IMR-90 (cell line): ENCODE measurements around the gene RERE. TPM values are rescaled to one million over a fixed set of nuclear protein-coding genes. Genes with fewer than 3 reads are reported as not detected.

ENCODE experiments used
- ATAC-seq: fragments of 200-7000 bp; cut with Tn5 transposase; 2 replicates; pipeline ENCODE4 v1.9.1; 2020; ENCODE audit warnings: low read depth, mild to moderate bottlenecking, moderate library complexity
- BruUV-seq: library from RNA; stranded (reverse); fragments of 400-500 nt; replicated peaks from 2 replicates; lab custom pipeline; 2021; lab: Mats Ljungman, UMichigan
- CTCF ChIA-PET: fragments of 300-600 bp; formaldehyde crosslinking; extraction: SDS; loops from one replicate; lab custom pipeline; 2021; ENCODE audit warnings: antibody characterized with exemption; lab: Yijun Ruan, JAX
- POLR2A ChIA-PET: fragments of 300-600 bp; sonication (Branson Sonifier 250); formaldehyde crosslinking; loops from one replicate; lab custom pipeline; 2022; ENCODE audit warnings: antibody characterized with exemption; ENCODE audit not compliant: unreplicated experiment; lab: Charles Lee
- DNase-seq: peaks from one replicate; pipeline ENCODE4 v3.0.0; 2013
- H2AFZ ChIP-seq: replicated peaks from 2 replicates; pipeline ENCODE3; 2013; ENCODE audit warnings: low read length, mild to moderate bottlenecking; ENCODE audit not compliant: poor library complexity
- H2AK5ac ChIP-seq: 2 replicates; pipeline ENCODE4 v1.6.1; 2013; ENCODE audit warnings: low read depth, low read length, inconsistent platforms
- H2AK9ac ChIP-seq: replicated peaks from 2 replicates; pipeline ENCODE3; 2013; ENCODE audit warnings: mild to moderate bottlenecking, low read depth, low read length, moderate library complexity; ENCODE audit not compliant: poor library complexity
- H2BK120ac ChIP-seq: 2 replicates; pipeline ENCODE4 v1.6.1; 2013; ENCODE audit warnings: low read depth, low read length, inconsistent platforms
- H2BK15ac ChIP-seq: 3 replicates; pipeline ENCODE4 v1.6.1; 2013; ENCODE audit warnings: low read depth, low read length, inconsistent platforms
- H2BK20ac ChIP-seq: 2 replicates; pipeline ENCODE4 v1.6.1; 2013; ENCODE audit warnings: low read depth, mild to moderate bottlenecking, inconsistent platforms, low read length, moderate library complexity
- H2BK5ac ChIP-seq: 2 replicates; pipeline ENCODE4 v1.6.1; 2013; ENCODE audit warnings: mild to moderate bottlenecking, low read depth, low read length, inconsistent platforms; ENCODE audit not compliant: poor library complexity, severe bottlenecking
- H3K14ac ChIP-seq: replicated peaks from 2 replicates; pipeline ENCODE4 v1.6.1; 2013; ENCODE audit warnings: low read depth, low read length, inconsistent platforms
- H3K18ac ChIP-seq: 2 replicates; pipeline ENCODE4 v1.6.1; 2013; ENCODE audit warnings: low read depth, low read length, control low read depth
- H3K23ac ChIP-seq: 2 replicates; pipeline ENCODE4 v1.6.1; 2013; ENCODE audit warnings: low read depth, low read length, inconsistent platforms
- H3K27ac ChIP-seq: 2 replicates; pipeline ENCODE4 v1.5.1; 2013; ENCODE audit warnings: mild to moderate bottlenecking, control low read depth, low read length; ENCODE audit not compliant: insufficient read depth
- H3K27me3 ChIP-seq: 2 replicates; pipeline ENCODE4 v1.6.1; 2013; ENCODE audit warnings: low read length; ENCODE audit not compliant: control insufficient read depth, insufficient read depth
- H3K36me3 ChIP-seq: 2 replicates; pipeline ENCODE4 v1.6.1; 2013; ENCODE audit warnings: low read length, mixed read lengths; ENCODE audit not compliant: control insufficient read depth, insufficient read depth
- H3K4ac ChIP-seq: 2 replicates; pipeline ENCODE4 v1.6.1; 2013; ENCODE audit warnings: low read depth, low read length, inconsistent platforms
- H3K4me1 ChIP-seq: 2 replicates; pipeline ENCODE4 v1.6.1; 2013; ENCODE audit warnings: low read length, mixed read lengths; ENCODE audit not compliant: control insufficient read depth, insufficient read depth
- H3K4me2 ChIP-seq: 2 replicates; pipeline ENCODE4 v1.6.1; 2013; ENCODE audit warnings: low read depth, mild to moderate bottlenecking, control low read depth, low read length, moderate library complexity
- H3K4me3 ChIP-seq: 2 replicates; pipeline ENCODE4 v1.5.1; 2013; ENCODE audit warnings: low read depth, mild to moderate bottlenecking, control low read depth, low read length, moderate library complexity; ENCODE audit not compliant: insufficient read depth
- H3K56ac ChIP-seq: 2 replicates; pipeline ENCODE4 v1.6.1; 2013; ENCODE audit warnings: low read length, inconsistent platforms; ENCODE audit not compliant: insufficient read depth; ENCODE audit errors: extremely low read depth
- H3K79me1 ChIP-seq, 2 experiments: 2 replicates each; pipeline ENCODE4 v1.6.1; 2013; ENCODE audit warnings: low read length in 2 of 2, inconsistent platforms in 1 of 2, low read depth in 1 of 2
- H3K9ac ChIP-seq: 2 replicates; pipeline ENCODE4 v1.6.1; 2013; ENCODE audit warnings: low read depth, low read length, control low read depth
- H3K9me1 ChIP-seq: 2 replicates; pipeline ENCODE4 v1.6.1; 2013; ENCODE audit warnings: low read length, inconsistent platforms; ENCODE audit not compliant: insufficient read depth
- H3K9me3 ChIP-seq: 2 replicates; pipeline ENCODE4 v1.6.1; 2013; ENCODE audit warnings: low read length; ENCODE audit not compliant: control insufficient read depth, insufficient read depth
- H4K20me1 ChIP-seq: 2 replicates; pipeline ENCODE4 v1.6.1; 2013; ENCODE audit warnings: low read length, inconsistent platforms; ENCODE audit not compliant: insufficient read depth
- H4K5ac ChIP-seq: 2 replicates; pipeline ENCODE4 v1.6.1; 2013; ENCODE audit warnings: mild to moderate bottlenecking, low read depth, low read length, control low read depth
- H4K8ac ChIP-seq, 2 experiments: 2 replicates each; pipeline ENCODE4 v1.6.1; 2013; ENCODE audit warnings: low read depth in 2 of 2, low read length in 2 of 2, control low read depth in 1 of 2, inconsistent platforms in 1 of 2
- H4K91ac ChIP-seq: 2 replicates; pipeline ENCODE4 v1.6.1; 2013; ENCODE audit warnings: low read depth, low read length, inconsistent platforms; ENCODE audit not compliant: insufficient read depth
- BHLHE40 ChIP-seq: fragments of 150-350 bp; IDR thresholded peaks from 2 replicates; pipeline ENCODE4 v1.6.1; 2016; ENCODE audit warnings: mild to moderate bottlenecking, low read depth, low read length
- CEBPB ChIP-seq: IDR thresholded peaks from 2 replicates; pipeline ENCODE4 v1.6.1; 2012; ENCODE audit warnings: low read depth, low read length, improper control_type of control experiment
- CHD1 ChIP-seq: IDR thresholded peaks from 2 replicates; pipeline ENCODE4 v1.6.1; 2012; ENCODE audit warnings: low read depth, low read length, improper control_type of control experiment
- FOS ChIP-seq: fragments of 150-350 bp; IDR thresholded peaks from 2 replicates; pipeline ENCODE4 v1.6.1; 2016; ENCODE audit warnings: low read depth, low read length
- MAFK ChIP-seq: IDR thresholded peaks from 2 replicates; pipeline ENCODE4 v1.6.1; 2012; ENCODE audit warnings: low read depth, low read length, improper control_type of control experiment
- MAZ ChIP-seq: IDR thresholded peaks from 2 replicates; pipeline ENCODE4 v1.6.1; 2012; ENCODE audit warnings: low read depth, mild to moderate bottlenecking, low read length, improper control_type of control experiment, moderate library complexity, borderline replicate concordance
- MXI1 ChIP-seq: IDR thresholded peaks from 2 replicates; pipeline ENCODE4 v1.6.1; 2012; ENCODE audit warnings: low read depth, mild to moderate bottlenecking, low read length, moderate library complexity, borderline replicate concordance
- NFE2L2 ChIP-seq: fragments of 150-350 bp; IDR thresholded peaks from 2 replicates; pipeline ENCODE4 v1.6.1; 2016; ENCODE audit warnings: low read depth, mild to moderate bottlenecking, low read length
- POLR2A ChIP-seq: IDR thresholded peaks from 2 replicates; pipeline ENCODE4 v1.6.1; 2012; ENCODE audit warnings: mild to moderate bottlenecking, low read depth, low read length
- RAD21 ChIP-seq: IDR thresholded peaks from 2 replicates; pipeline ENCODE4 v1.6.1; 2012; ENCODE audit warnings: low read length, improper control_type of control experiment
- RCOR1 ChIP-seq: IDR thresholded peaks from 2 replicates; pipeline ENCODE4 v1.6.1; 2012; ENCODE audit warnings: mild to moderate bottlenecking, low read length, improper control_type of control experiment; ENCODE audit not compliant: insufficient replicate concordance
- RFX5 ChIP-seq: IDR thresholded peaks from 2 replicates; pipeline ENCODE4 v1.8.0; 2012; ENCODE audit warnings: low read depth, mild to moderate bottlenecking, low read length, moderate library complexity
- SMC3 ChIP-seq: fragments of 150-350 bp; IDR thresholded peaks from 2 replicates; pipeline ENCODE4 v1.6.1; 2016; ENCODE audit warnings: low read depth, mild to moderate bottlenecking, antibody characterized with exemption, low read length, moderate library complexity
- USF2 ChIP-seq: fragments of 150-350 bp; IDR thresholded peaks from 2 replicates; pipeline ENCODE4 v1.6.1; 2017; ENCODE audit warnings: mild to moderate bottlenecking, antibody characterized with exemption, low read length, low read depth
- WGBS, 2 experiments: methylation state at CpG; one replicate each; pipeline versions ENCODE4 v1.1.5 to v1.1.7; 2013; ENCODE audit warnings: missing lambda C conversion rate in 2 of 2; ENCODE audit not compliant: insufficient read length in 1 of 2; ENCODE audit errors: extremely low coverage in 2 of 2; 5-methylcytosine and 5-hydroxymethylcytosine counted together
- dilution Hi-C: fragments of 300-500 bp; cut with HindIII; formaldehyde crosslinking; loops from one replicate; pipeline ENCODE4 v1.14.3; 2018; ENCODE audit warnings: low sequenced_read_pairs; ENCODE audit not compliant: unreplicated experiment
- in situ Hi-C: fragments of 300-500 bp; cut with MboI; formaldehyde crosslinking; loops from 3 replicates; pipeline ENCODE4 v1.14.3; 2019; ENCODE audit warnings: low sequenced_read_pairs, inconsistent platforms, mixed read lengths
- intact Hi-C: fragments of 100-400 bp; cut with micrococcal nuclease; formaldehyde crosslinking; loops from 2 replicates; pipeline ENCODE4 v1.10.0; 2022
- polyA plus RNA-seq, 3 experiments: library from polyadenylated mRNA; depleted of rRNA; stranded (reverse); fragments of >200 nt; gene quantifications; 2 replicates each; pipeline ENCODE4 v1.2.3, GENCODE V29; 2012; ENCODE audit warnings: low replicate concordance in 1 of 3
- total RNA-seq: library from RNA; depleted of rRNA; stranded (reverse); fragments of >200 nt; gene quantifications from 2 replicates; pipeline ENCODE4 v1.2.3, GENCODE V29; 2012
- TF ChIP-seq, protein P1 (sequence below): conservative IDR thresholded peaks from 2 replicates; pipeline ENCODE4 v1.5.1; 2012; ENCODE audit warnings: mild to moderate bottlenecking, low read depth, low read length, improper control_type of control experiment
- TF ChIP-seq, protein P2 (sequence below): fragments of 150-350 bp; IDR thresholded peaks from 2 replicates; pipeline ENCODE4 v1.6.1; 2016; ENCODE audit warnings: low read depth, mild to moderate bottlenecking, low read length, moderate library complexity, borderline replicate concordance

RERE gene
- total and polyA plus RNA-seq, 2 of the 4 experiments (the other 2 are of a cell fraction) = 11.5 to 25.1 TPM

DNA sequence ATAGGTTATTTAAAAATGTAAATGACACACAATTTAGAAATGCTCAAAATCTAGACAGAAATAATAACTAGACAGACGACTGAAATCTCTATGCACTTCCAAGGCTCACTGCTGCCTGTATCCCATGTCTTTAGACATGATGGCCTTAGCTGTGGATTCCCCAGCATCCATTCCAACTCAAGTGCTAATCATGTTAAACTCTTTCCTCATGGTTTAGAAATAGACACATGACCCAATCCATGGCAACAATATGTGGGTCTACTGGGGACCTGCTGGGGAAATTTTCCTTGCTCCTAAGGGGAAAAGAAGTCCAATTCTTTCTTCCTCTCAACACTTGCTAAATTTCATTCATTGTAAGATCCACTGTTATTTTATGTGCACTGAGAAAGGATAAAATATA lies 311.0 kb downstream of the RERE start:
- Histone ChIP-seq H2BK15ac (no peak overlapping the region), H4K5ac (no peak overlapping the region), H3K4me3 (no peak overlapping the region), H2AK9ac (no peak overlapping the region), H2BK20ac (no peak overlapping the region), H3K27ac (no peak overlapping the region), H2AK5ac (no peak overlapping the region), H4K8ac (no peak overlapping the region), H4K20me1 (peaks cover 14% of the 10 kb centered on the region; the same call in 1 of the 2 replicates), H2BK120ac (no peak overlapping the region), H3K9ac (no peak overlapping the region), H3K4me1 (peaks cover 18% of the 10 kb centered on the region), H3K36me3 (0 out of 2 replicates have a peak, but pooled peaks cover 3% of the 10 kb centered on the region), H3K4ac (no peak overlapping the region), H3K4me2 (no peak overlapping the region), H2BK5ac (no peak overlapping the region), H3K79me1 (peaks cover 24 to 39% of the 10 kb centered on the region in 2 experiments), H3K27me3 (no peaks in the 10 kb centered on the region), H3K18ac (no peak overlapping the region), H3K9me3 (no peaks in the 10 kb centered on the region), H3K56ac (no peak overlapping the region), H4K91ac (no peak overlapping the region), H3K14ac (no peak overlapping the region), H3K9me1 (peaks cover 21% of the 10 kb centered on the region), H3K23ac (no peak overlapping the region), H2AFZ (no peak overlapping the region)
- BruUV-seq = no TSS peak
- TF ChIP-seq RCOR1 (no peak), NFE2L2 (no peak), CHD1 (no peak), USF2 (no peak), MXI1 (no peak), FOS (no peak), RFX5 (no peak), POLR2A (no peak), SMC3 (no peak), CEBPB (no peak), MAZ (no peak), MAFK (no peak), RAD21 (no peak), BHLHE40 (no peak)
- TF ChIP-seq, protein P1, sequence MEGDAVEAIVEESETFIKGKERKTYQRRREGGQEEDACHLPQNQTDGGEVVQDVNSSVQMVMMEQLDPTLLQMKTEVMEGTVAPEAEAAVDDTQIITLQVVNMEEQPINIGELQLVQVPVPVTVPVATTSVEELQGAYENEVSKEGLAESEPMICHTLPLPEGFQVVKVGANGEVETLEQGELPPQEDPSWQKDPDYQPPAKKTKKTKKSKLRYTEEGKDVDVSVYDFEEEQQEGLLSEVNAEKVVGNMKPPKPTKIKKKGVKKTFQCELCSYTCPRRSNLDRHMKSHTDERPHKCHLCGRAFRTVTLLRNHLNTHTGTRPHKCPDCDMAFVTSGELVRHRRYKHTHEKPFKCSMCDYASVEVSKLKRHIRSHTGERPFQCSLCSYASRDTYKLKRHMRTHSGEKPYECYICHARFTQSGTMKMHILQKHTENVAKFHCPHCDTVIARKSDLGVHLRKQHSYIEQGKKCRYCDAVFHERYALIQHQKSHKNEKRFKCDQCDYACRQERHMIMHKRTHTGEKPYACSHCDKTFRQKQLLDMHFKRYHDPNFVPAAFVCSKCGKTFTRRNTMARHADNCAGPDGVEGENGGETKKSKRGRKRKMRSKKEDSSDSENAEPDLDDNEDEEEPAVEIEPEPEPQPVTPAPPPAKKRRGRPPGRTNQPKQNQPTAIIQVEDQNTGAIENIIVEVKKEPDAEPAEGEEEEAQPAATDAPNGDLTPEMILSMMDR = no peak
- TF ChIP-seq, protein P2, sequence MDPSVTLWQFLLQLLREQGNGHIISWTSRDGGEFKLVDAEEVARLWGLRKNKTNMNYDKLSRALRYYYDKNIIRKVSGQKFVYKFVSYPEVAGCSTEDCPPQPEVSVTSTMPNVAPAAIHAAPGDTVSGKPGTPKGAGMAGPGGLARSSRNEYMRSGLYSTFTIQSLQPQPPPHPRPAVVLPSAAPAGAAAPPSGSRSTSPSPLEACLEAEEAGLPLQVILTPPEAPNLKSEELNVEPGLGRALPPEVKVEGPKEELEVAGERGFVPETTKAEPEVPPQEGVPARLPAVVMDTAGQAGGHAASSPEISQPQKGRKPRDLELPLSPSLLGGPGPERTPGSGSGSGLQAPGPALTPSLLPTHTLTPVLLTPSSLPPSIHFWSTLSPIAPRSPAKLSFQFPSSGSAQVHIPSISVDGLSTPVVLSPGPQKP = no peak
- dilution Hi-C loops (no loop called here), intact Hi-C loops (no loop called here), in situ Hi-C loops (no loop called here)
- ATAC-seq (no peak), DNase-seq (no peak)
- ChIA-PET CTCF (no interaction called here), POLR2A (no interaction called here)
- no CpG with 5 or more reads among the region's 1 CpG for WGBS, 2 experiments
